Calu3 (cell line): Measurements from ENCODE around the gene PTPRG. TPM values are rescaled to one million over a fixed set of nuclear protein-coding genes. Genes with fewer than 3 reads are reported as not detected.

Experiments used
- Bru-seq: library from RNA; stranded (reverse); fragments of 400-500 nt; gene quantifications from one replicate; lab custom pipeline; 2021; lab: Mats Ljungman, UMichigan
- BruChase-seq, 2 experiments: library from RNA; stranded (reverse); fragments of 400-500 nt; gene quantifications; one replicate each; lab custom pipeline; 2021; lab: Mats Ljungman, UMichigan
- BruUV-seq: library from RNA; stranded (reverse); fragments of 400-500 nt; replicated peaks from 2 replicates; lab custom pipeline; 2021; lab: Mats Ljungman, UMichigan
- CTCF ChIA-PET: fragments of 300-600 bp; sonication (Branson Sonifier 250); formaldehyde crosslinking; loops from one replicate; lab custom pipeline; 2022; ENCODE audit warnings: antibody characterized with exemption; lab: Charles Lee
- DNase-seq: peaks from one replicate; pipeline ENCODE4 v3.0.0; 2022
- H3K27ac Mint-ChIP-seq: one replicate; pipeline ENCODE4 v1.8.0; 2022; ENCODE audit warnings: mixed read lengths; ENCODE audit not compliant: unreplicated experiment
- H3K27me3 Mint-ChIP-seq: one replicate; pipeline ENCODE4 v1.8.0; 2022; ENCODE audit warnings: mixed read lengths; ENCODE audit not compliant: unreplicated experiment
- H3K36me3 Mint-ChIP-seq: one replicate; pipeline ENCODE4 v1.8.0; 2022; ENCODE audit warnings: mild to moderate bottlenecking, moderate library complexity, mixed read lengths; ENCODE audit not compliant: insufficient read depth, unreplicated experiment
- H3K4me1 Mint-ChIP-seq: one replicate; pipeline ENCODE4 v1.8.0; 2022; ENCODE audit warnings: mild to moderate bottlenecking, low read depth, mixed read lengths; ENCODE audit not compliant: unreplicated experiment
- H3K4me3 Mint-ChIP-seq: one replicate; pipeline ENCODE4 v1.8.0; 2022; ENCODE audit warnings: mild to moderate bottlenecking, low read depth, moderate library complexity, mixed read lengths; ENCODE audit not compliant: unreplicated experiment
- H3K9me3 Mint-ChIP-seq: one replicate; pipeline ENCODE4 v1.8.0; 2022; ENCODE audit warnings: low read depth, mixed read lengths; ENCODE audit not compliant: unreplicated experiment
- intact Hi-C: fragments of 100-400 bp; cut with micrococcal nuclease; formaldehyde crosslinking; loops from one replicate; pipeline ENCODE4 v1.10.0; 2022; ENCODE audit not compliant: unreplicated experiment
- long read RNA-seq: library from polyadenylated mRNA; stranded (forward); transcript quantifications from one replicate; pipeline ENCODE4 v2.0.0, GENCODE V29; 2022
- total RNA-seq: library from RNA; stranded (reverse); gene quantifications from 2 replicates; pipeline ENCODE4 v1.2.3, GENCODE V29; 2022
- TF ChIP-seq, protein P1 (sequence below): fragments of 200-600 bp; IDR thresholded peaks from one replicate; pipeline ENCODE4 v1.8.0; 2022; ENCODE audit warnings: antibody characterized with exemption; ENCODE audit not compliant: unreplicated experiment

PTPRG gene
- total RNA-seq, result 0.35 and 1.1 TPM in 2 replicates
- Bru-seq, nascent RNA, result percentile 24 among the genes with signal in this experiment
- BruChase-seq, experiment 1, labeled RNA remaining after a 6-hour chase, result percentile 15 among the genes with signal in this experiment
- BruChase-seq, experiment 2, labeled RNA remaining after a 2-hour chase, result percentile 13 among the genes with signal in this experiment
- long read RNA-seq, partial matches to known transcripts, result 0 of 6 reads
- long read RNA-seq, other reads (novel, unspliced or antisense), result 6 of 6 reads

DNA sequence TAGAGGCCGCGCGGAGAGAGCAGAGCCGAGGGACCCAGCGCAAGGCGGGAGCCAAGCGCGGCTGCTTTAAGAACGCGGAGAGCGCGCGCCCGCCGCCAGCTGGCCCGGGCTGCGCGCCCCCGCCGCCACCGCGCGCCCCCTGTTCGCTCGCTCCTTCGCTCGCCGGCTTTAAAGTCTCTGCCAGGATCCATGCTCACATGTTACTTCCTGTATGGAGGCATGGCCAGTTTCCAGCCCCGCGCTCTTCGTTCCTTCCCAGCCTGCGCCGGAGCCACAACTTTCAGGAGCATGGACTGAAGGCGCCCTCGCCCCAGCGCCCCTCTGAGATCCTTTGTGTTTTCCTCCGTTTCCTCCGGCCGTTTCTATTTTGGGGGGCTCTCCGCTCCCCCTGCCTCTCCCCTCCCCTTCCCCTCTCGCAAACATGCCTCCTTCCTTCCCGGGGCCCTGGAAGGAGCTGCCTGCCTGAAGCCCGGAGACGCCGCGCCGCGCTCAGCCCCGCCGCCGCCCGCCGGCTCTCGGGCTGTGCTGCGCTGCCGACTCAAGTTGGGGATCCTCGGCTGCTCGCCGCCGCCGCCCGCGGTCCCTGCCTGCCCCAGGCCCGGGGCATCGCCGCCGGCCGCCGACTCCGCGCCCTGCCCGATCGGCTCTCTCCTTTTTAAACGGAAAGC lies at the start of gene PTPRG:
PTPRG (plus strand) TSS at position 198 of the 668 bp plus-strand sequence. CDS start 717 bp downstream, outside the sequence.
- Mint-ChIP-seq H3K4me1 (no peaks in the 10 kb centered on the region), H3K36me3 (peaks cover 20% of the 10 kb centered on the region), H3K27me3 (peaks cover 61% of the 10 kb centered on the region), H3K4me3 (peak within 1 kb of the TSS; percentile 79), H3K27ac (no peak within 1 kb of the TSS), H3K9me3 (no peaks in the 10 kb centered on the region)
- intact Hi-C loops, result no loop called here
- TF ChIP-seq, protein P1, sequence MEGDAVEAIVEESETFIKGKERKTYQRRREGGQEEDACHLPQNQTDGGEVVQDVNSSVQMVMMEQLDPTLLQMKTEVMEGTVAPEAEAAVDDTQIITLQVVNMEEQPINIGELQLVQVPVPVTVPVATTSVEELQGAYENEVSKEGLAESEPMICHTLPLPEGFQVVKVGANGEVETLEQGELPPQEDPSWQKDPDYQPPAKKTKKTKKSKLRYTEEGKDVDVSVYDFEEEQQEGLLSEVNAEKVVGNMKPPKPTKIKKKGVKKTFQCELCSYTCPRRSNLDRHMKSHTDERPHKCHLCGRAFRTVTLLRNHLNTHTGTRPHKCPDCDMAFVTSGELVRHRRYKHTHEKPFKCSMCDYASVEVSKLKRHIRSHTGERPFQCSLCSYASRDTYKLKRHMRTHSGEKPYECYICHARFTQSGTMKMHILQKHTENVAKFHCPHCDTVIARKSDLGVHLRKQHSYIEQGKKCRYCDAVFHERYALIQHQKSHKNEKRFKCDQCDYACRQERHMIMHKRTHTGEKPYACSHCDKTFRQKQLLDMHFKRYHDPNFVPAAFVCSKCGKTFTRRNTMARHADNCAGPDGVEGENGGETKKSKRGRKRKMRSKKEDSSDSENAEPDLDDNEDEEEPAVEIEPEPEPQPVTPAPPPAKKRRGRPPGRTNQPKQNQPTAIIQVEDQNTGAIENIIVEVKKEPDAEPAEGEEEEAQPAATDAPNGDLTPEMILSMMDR, result no peak
- CTCF ChIA-PET, result interaction anchor here (0.6 kb wide), 1 partner anchor 599 kb away, joined by 6 read pairs; no protein-coding TSS in a partner anchor
- BruUV-seq, result no TSS peak
- peak; percentile 60 for DNase-seq

DNA sequence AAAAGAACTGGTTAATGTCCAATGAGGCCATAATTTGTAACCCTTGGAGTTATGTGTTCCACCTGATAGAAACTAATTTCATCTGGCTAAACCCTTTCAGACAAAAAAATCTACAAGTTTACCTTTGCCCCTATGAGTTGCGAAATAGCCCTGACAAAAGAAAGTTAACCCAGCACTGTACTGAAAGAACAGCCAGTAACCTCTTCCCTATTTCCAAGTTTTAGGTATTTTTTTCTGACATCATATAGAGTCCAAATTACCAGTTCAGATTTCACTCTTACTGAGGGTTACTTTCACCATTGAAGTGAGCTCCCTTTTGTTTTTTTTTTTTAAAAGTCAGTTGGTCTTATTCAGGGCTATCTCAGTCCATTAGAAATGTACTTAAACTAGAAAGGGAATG lies 42.8 kb upstream of the PTPRG start:
- H3K36me3 Mint-ChIP-seq, result no peaks in the 10 kb centered on the region
- DNase-seq, result no peak
- H3K4me1 Mint-ChIP-seq, result no peaks in the 10 kb centered on the region
- CTCF ChIA-PET, result no interaction called here
- no peak overlapping the region for H3K4me3 Mint-ChIP-seq
- H3K9me3 Mint-ChIP-seq, result peaks cover 9% of the 10 kb centered on the region
- BruUV-seq, result no TSS peak
- TF ChIP-seq, protein P1, result no peak
- H3K27ac Mint-ChIP-seq, result no peak overlapping the region
- no peaks in the 10 kb centered on the region for H3K27me3 Mint-ChIP-seq
- intact Hi-C loops, result no loop called here

DNA sequence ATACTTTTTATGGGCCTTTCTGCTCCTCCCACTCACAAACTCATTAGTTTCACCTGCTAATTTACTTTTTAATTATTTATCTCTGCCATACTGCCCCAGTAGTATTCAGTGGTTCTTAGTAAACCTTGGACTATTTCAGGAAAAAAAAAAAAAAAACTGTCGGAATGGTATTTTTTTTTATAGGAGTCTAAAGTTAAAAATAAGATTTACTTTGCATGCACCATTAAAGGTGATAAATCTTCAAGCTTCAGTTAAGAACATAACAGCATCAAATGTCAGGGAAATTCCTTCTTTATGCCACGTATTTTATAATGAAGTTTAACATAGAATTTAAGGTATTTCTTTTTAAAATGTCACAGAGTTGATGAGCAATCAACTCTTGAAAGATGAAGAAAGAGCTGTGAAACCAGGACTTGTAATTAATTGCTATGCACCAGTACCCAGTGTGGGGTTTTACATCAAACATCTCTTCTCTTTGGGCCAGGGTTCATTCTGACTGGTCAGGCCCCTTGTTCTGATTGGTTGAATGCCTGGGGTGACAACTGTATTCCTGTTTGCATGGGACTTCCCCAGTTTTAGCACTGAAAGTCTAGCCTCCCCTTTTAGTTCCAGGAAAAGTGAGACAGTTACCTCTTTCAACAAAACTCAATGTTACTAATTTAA lies 40.3 kb upstream of the PTPRG start:
- peaks cover 8% of the 10 kb centered on the region for H3K9me3 Mint-ChIP-seq
- H3K27ac Mint-ChIP-seq, result no peak overlapping the region
- no peak for DNase-seq
- no peaks in the 10 kb centered on the region for H3K36me3 Mint-ChIP-seq
- TF ChIP-seq, protein P1, result no peak
- H3K4me1 Mint-ChIP-seq, result no peaks in the 10 kb centered on the region
- intact Hi-C loops, result loop anchor here (5.0 kb wide), 1 partner anchor 814 kb away; no protein-coding TSS in a partner anchor
- no TSS peak for BruUV-seq
- CTCF ChIA-PET, result no interaction called here
- no peaks in the 10 kb centered on the region for H3K27me3 Mint-ChIP-seq
- no peak overlapping the region for H3K4me3 Mint-ChIP-seq

DNA sequence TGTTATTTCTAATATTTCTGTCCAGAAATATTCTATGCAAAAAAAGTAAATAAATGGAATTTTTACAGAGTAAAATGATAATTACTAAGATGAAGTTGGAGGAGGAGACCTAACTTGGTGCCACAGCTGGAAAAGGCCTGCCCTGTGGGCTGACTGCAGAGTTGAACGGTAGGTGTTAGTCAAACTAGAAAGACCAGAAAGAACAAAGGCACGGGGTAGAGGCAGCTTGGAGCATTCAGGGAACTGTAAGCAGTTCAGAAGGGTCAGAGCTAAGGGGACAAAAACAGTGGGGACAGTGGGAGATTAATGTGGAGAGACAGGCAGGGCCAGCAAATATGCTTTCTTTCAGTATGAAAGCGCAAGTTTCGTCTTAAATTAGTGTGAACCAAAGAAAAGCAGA lies 39.3 kb upstream of the PTPRG start:
- intact Hi-C loops, result loop anchor here (5.0 kb wide), 1 partner anchor 815 kb away; no protein-coding TSS in a partner anchor
- CTCF ChIA-PET, result no interaction called here
- H3K4me1 Mint-ChIP-seq, result no peaks in the 10 kb centered on the region
- no peak overlapping the region for H3K27ac Mint-ChIP-seq
- no peaks in the 10 kb centered on the region for H3K36me3 Mint-ChIP-seq
- no TSS peak for BruUV-seq
- DNase-seq, result no peak
- peaks cover 8% of the 10 kb centered on the region for H3K9me3 Mint-ChIP-seq
- no peak overlapping the region for H3K4me3 Mint-ChIP-seq
- H3K27me3 Mint-ChIP-seq, result no peaks in the 10 kb centered on the region
- TF ChIP-seq, protein P1, result no peak
